ENCODE data around the gene CRB3.

DNA sequence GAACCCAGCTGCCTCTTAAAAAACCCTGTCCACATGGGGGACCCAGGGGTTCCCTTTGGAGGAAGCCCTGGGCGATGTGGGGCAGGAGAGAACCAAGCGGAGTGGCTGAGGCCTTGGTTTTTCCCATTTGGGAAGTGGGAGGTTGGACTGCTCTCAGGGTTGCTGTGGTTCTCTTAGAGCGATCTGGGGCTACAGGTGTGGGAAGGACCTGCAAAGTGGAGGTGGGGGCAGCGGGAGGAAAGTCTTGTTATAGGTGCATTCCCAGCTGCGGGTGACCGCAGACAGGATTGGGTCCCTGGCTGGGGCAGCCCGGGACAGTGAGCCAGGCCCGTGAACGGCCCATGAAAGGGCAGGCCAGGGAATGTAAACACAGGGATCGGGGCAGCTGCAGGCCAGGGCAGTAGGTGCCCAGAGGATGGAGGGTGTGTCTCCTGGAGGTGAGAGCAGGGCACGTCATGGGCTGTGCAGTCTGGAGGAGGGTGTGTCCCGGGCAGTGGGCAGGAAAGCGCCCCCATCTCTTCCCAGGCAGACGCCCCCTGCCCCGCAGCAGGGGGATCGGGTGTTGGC, 5.3 kb upstream of the CRB3 start:
- TF ChIP-seq CTCF (IDR thresholded peaks at IDR 0.05; ENCODE audit: insufficient read depth, low read length) (no peak), REST (IDR thresholded peaks at IDR 0.05; ENCODE audit: insufficient replicate concordance, low read depth) (no peak), POLR2AphosphoS5 (IDR thresholded peaks at IDR 0.05; ENCODE audit: low read depth) (no peak), GABPA (IDR thresholded peaks at IDR 0.05; ENCODE audit: low read depth) (no peak), SPI1 (IDR thresholded peaks at IDR 0.05; ENCODE audit: borderline replicate concordance, low read depth) (no peak)

Data from HL-60 (cell line).